22Rv1 (cell line): ENCODE data around the gene ATOX1.

ENCODE experiments used
- ZFX ChIP-seq: fragments of 450-650 bp; IDR thresholded peaks from 2 replicates; pipeline ENCODE4 v1.6.1; 2017; ENCODE audit warnings: antibody characterized with exemption, borderline replicate concordance
- TF ChIP-seq, protein P1 (sequence below): fragments of 450-650 bp; IDR thresholded peaks from 2 replicates; pipeline ENCODE4 v1.5.1; 2017; ENCODE audit warnings: mild to moderate bottlenecking

DNA sequence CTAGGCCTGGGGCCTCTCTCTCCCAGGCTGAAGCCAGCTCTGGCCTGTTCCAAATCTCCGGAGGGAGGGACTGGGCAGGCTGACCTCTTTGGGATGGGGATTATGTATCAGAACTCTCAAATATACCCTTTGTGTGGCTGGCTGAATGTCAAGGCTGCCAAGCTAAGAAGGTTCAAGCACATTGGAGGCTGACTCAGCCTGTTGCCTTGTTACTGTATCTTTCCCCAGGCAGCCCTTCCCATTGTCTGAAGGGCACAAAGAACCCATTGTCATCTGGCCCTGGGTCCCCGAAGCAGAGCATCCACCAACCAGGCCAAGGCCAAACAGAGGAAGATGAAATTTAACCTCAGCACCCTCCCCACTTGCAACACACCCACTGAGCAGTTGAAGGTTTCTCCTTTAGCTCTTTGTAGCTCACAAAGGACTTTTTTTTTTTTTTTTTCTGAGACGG, 64.4 kb downstream of the ATOX1 start:
- no peak for TF ChIP-seq ZFX
- TF ChIP-seq, protein P1, sequence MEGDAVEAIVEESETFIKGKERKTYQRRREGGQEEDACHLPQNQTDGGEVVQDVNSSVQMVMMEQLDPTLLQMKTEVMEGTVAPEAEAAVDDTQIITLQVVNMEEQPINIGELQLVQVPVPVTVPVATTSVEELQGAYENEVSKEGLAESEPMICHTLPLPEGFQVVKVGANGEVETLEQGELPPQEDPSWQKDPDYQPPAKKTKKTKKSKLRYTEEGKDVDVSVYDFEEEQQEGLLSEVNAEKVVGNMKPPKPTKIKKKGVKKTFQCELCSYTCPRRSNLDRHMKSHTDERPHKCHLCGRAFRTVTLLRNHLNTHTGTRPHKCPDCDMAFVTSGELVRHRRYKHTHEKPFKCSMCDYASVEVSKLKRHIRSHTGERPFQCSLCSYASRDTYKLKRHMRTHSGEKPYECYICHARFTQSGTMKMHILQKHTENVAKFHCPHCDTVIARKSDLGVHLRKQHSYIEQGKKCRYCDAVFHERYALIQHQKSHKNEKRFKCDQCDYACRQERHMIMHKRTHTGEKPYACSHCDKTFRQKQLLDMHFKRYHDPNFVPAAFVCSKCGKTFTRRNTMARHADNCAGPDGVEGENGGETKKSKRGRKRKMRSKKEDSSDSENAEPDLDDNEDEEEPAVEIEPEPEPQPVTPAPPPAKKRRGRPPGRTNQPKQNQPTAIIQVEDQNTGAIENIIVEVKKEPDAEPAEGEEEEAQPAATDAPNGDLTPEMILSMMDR, result no peak
